Measurements from ENCODE around the gene FHIP2A. TPM values are rescaled to one million over a fixed set of nuclear protein-coding genes. Genes with fewer than 3 reads are reported as not detected.
"Not testable (repeated sequence)": the region's sequence is repeated elsewhere in the genome, so short reads cannot be mapped to it uniquely, and the experiment has no call there.

Gene FHIP2A
- total RNA-seq, 1 donor from 2014 or later: 44.8 TPM

GRCh38 chr10:114808982-114809381 is 12.6 kb upstream of the FHIP2A start:
- no peak for ATAC-seq
- intact Hi-C loops (cut with DNase I): no loop called here
- DNase-seq (ENCODE audit: low spot score): no peak

GRCh38 chr10:114810926-114811325 is 10.7 kb upstream of the FHIP2A start:
- intact Hi-C loops (cut with DNase I): no loop called here
- ATAC-seq: no peak

GRCh38 chr10:114811862-114812261 is 9.7 kb upstream of the FHIP2A start:
- no peak for DNase-seq (ENCODE audit: low spot score)
- ATAC-seq: no peak
- intact Hi-C loops (cut with DNase I): no loop called here

More at GRCh38 chr10:114810926-114811325, 10.7 kb upstream of the FHIP2A start:
- no peak for DNase-seq (ENCODE audit: low spot score)

GRCh38 chr10:114815791-114816190 is 5.8 kb upstream of the FHIP2A start:
- intact Hi-C loops (cut with DNase I): no loop called here
- ATAC-seq (no peak), DNase-seq (ENCODE audit: low spot score) (no peak)

GRCh38 chr10:114816308-114816707 is 5.3 kb upstream of the FHIP2A start:
- DNase-seq (ENCODE audit: low spot score) (no peak), ATAC-seq (no peak)
- intact Hi-C loops (cut with DNase I): no loop called here

- intact Hi-C loops (cut with DNase I): no loop called here
- DNase-seq (ENCODE audit: low spot score): no peak
These were observed 2.3 kb upstream of the FHIP2A start for GRCh38 chr10:114819322-114819721.

GRCh38 chr10:114821915-114822443 is 399 bp downstream of the FHIP2A start:
- intact Hi-C loops (cut with DNase I): no loop called here
- DNase-seq (ENCODE audit: low spot score) (peak; percentile 60), ATAC-seq (peak; percentile 69)

More at GRCh38 chr10:114819322-114819721, 2.3 kb upstream of the FHIP2A start:
- ATAC-seq: no peak

- peak; percentile 71 for ATAC-seq
- intact Hi-C loops (cut with DNase I): no loop called here
- peak; percentile 58 for DNase-seq (ENCODE audit: low spot score)
These were observed 980 bp downstream of the FHIP2A start for GRCh38 chr10:114822444-114823076.

- intact Hi-C loops (cut with DNase I): no loop called here
- DNase-seq (ENCODE audit: low spot score) (no peak), ATAC-seq (no peak)
These were observed 1.5 kb downstream of the FHIP2A start for GRCh38 chr10:114823077-114823463.

- no peak for ATAC-seq
- intact Hi-C loops (cut with DNase I): no loop called here
- no peak for DNase-seq (ENCODE audit: low spot score)
These were observed 2.8 kb downstream of the FHIP2A start for GRCh38 chr10:114824391-114824790.

- DNase-seq (ENCODE audit: low spot score) (no peak), ATAC-seq (no peak)
- intact Hi-C loops (cut with DNase I): no loop called here
These were observed 4.1 kb downstream of the FHIP2A start for GRCh38 chr10:114825513-114826253.

- ATAC-seq (no peak), DNase-seq (ENCODE audit: low spot score) (no peak)
- intact Hi-C loops (cut with DNase I): no loop called here
These were observed 7.8 kb downstream of the FHIP2A start for GRCh38 chr10:114829160-114829909.

GRCh38 chr10:114831186-114831867 is 9.7 kb downstream of the FHIP2A start:
- intact Hi-C loops (cut with DNase I): no loop called here
- DNase-seq (ENCODE audit: low spot score): no peak
- ATAC-seq: no peak

- ATAC-seq: no peak
- DNase-seq (ENCODE audit: low spot score): no peak
- intact Hi-C loops (cut with DNase I): no loop called here
These were observed 16.1 kb downstream of the FHIP2A start for GRCh38 chr10:114837690-114838089.

- DNase-seq (ENCODE audit: low spot score) (no peak), ATAC-seq (no peak)
- intact Hi-C loops (cut with DNase I): no loop called here
These were observed 18.3 kb downstream of the FHIP2A start for GRCh38 chr10:114839901-114840300.

- ATAC-seq: no peak
- intact Hi-C loops (cut with DNase I): no loop called here
- DNase-seq (ENCODE audit: low spot score): no peak
These were observed 24.6 kb downstream of the FHIP2A start for GRCh38 chr10:114845978-114846693.

- intact Hi-C loops (cut with DNase I); DNase-seq (ENCODE audit: low spot score); ATAC-seq: not testable (repeated sequence)
These were observed 25.9 kb downstream of the FHIP2A start for GRCh38 chr10:114847517-114847916.

- DNase-seq (ENCODE audit: low spot score) (no peak), ATAC-seq (no peak)
- intact Hi-C loops (cut with DNase I): no loop called here
These were observed 28.1 kb downstream of the FHIP2A start for GRCh38 chr10:114849674-114850073.

GRCh38 chr10:114850126-114850525 is 28.5 kb downstream of the FHIP2A start:
- no peak for ATAC-seq
- no peak for DNase-seq (ENCODE audit: low spot score)
- intact Hi-C loops (cut with DNase I): no loop called here

Measured in sciatic nerve (tissue), 2 donors.